Loucy (cell line): ENCODE data around the gene ANGPTL7.

Experiments used
- CTCF ChIP-seq: fragments of 200-600 bp; sonication (generic); conservative IDR thresholded peaks from 2 replicates; pipeline ENCODE4 v1.5.1; 2014; ENCODE audit warnings: mild to moderate bottlenecking, antibody characterized with exemption, low read length
- EZH2phosphoT487 ChIP-seq: fragments of 200-600 bp; IDR thresholded peaks from 2 replicates; pipeline ENCODE4 v1.6.1; 2018; ENCODE audit warnings: antibody characterized with exemption, mild to moderate bottlenecking, moderate library complexity, borderline replicate concordance

- TF ChIP-seq CTCF, result no peak
- no peak for TF ChIP-seq EZH2phosphoT487
Measured at GRCh38 chr1:11197359-11197758, 8.2 kb downstream of the ANGPTL7 start.
